Activated effector memory CD4-positive, alpha-beta T cell treated with anti-CD3 and anti-CD28 coated beads, Interleukin-2, amount 50 U/mL, for 16 hours (primary cell): ENCODE results near the gene SORT1.
"Not testable (repeated sequence)": the region's sequence is repeated elsewhere in the genome, so short reads cannot be mapped to it uniquely, and the experiment has no call there.

Source experiments
- DNase-seq: peaks from one replicate; pipeline ENCODE4 v3.0.0-alpha.2; 2020

SORT1 gene

DNA sequence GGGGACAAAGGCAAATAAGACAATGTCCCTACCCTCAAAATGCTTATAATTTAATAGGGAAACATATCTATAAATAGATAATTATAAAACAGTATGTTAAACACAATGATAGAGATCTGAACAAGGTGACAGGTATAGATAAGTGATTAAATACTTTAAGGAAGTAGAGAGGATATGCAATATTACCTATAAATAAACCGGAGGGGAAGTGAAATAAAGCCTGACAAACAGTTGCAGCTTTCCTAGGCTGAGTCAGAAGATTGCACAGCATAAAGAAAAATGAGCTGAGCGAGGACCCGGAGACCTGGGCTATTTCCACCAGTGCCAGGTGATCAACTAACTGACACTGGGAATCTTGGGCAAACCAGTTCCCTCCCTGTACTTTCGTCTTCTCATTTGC lies 103.2 kb downstream of the SORT1 start:
- DNase-seq: no peak

DNA sequence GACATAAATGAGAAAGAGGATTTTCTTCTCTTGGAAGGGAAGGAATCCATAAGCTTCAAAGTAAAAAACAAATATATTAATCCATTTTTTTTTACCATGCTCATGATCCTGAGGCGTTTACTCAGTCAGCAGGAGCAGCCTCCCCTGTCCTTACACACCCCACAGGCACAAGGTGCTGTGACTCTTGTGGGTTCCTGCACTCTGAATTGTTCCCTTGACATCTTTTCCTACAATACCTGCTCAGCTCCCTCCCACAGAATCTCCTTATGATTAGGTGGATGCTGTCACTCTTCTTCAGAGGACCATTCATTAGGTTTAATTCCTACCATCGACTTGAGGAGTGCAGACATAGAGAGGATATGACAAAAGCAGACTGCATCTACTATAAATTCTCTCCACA lies 104.7 kb downstream of the SORT1 start:
- DNase-seq: no peak

DNA sequence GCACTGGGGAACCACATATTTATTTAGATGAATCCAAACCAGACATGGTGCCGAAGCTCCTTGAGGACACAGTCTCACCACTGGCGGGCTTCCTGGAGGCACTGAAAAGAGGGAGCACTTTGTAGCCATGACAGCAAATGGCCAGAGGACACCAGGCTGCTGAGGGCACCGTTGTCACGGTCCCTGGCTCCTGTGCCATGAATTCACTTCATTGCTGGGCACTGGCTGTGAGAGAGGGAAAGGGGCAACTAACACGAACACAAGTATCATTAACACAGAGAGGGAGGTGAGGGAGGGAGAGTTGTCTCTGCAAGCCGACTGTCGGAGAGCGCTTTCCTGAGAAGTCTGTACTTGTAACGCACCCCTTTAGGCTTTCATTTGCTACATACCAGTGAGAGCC lies 105.4 kb downstream of the SORT1 start:
- no peak for DNase-seq

DNA sequence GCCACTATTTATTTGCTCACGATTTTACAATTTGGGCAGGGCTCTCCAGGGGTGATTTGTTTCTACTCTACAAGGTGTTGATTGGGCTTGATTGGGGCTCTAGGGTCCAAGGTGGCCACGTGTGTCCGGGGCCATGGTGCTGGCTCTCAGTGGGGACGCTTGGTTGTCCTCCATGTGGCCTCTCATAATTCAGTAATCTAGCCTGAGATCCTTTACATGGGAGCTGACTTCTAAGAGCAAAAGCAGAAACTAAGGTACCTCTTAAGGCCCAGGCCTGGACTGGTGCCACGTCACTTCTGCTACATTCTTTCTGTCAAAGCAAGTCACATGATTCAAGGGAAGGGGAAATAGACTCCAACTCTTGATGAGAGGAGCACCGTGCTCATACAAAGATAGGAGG lies 106.7 kb downstream of the SORT1 start:
- DNase-seq: no peak

DNA sequence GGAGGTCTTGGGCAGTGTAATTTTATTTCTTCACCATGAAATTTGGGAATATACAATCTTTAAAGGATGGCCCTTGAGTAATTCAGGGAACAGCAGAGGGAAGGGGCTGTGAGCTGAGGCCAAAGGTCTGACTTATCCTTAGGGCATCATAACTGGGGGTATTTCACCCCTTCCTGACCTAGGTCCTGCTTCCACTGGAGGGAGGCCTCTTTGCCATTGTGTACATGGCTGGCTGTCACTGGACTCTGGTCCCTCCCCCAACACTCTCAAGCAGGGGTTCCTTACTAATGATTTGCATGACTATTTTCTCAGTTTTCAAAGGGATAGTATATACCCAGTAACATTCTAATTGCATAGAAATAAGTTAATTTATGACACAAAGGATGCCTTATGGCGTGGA lies 107.6 kb downstream of the SORT1 start:
- no peak for DNase-seq

DNA sequence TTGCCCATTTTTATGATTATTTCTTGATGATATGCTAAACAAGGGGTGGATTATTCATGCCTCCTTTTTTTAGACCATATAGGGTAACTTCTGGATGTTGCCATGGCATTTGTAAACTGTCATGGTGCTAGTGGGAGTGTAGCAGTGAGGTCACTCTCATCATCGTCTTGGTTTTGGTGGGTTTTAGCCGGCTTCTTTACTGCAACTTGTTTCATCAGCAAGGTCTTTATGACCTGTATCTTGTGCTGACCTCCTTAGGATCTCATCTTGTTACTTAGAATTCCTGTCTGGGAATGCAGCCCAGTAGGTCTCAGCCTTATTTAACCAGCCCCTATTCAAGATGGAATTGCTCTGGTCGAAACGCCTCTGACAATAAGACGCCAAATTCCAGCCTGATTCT lies 111.0 kb downstream of the SORT1 start:
- DNase-seq: not testable (repeated sequence)

DNA sequence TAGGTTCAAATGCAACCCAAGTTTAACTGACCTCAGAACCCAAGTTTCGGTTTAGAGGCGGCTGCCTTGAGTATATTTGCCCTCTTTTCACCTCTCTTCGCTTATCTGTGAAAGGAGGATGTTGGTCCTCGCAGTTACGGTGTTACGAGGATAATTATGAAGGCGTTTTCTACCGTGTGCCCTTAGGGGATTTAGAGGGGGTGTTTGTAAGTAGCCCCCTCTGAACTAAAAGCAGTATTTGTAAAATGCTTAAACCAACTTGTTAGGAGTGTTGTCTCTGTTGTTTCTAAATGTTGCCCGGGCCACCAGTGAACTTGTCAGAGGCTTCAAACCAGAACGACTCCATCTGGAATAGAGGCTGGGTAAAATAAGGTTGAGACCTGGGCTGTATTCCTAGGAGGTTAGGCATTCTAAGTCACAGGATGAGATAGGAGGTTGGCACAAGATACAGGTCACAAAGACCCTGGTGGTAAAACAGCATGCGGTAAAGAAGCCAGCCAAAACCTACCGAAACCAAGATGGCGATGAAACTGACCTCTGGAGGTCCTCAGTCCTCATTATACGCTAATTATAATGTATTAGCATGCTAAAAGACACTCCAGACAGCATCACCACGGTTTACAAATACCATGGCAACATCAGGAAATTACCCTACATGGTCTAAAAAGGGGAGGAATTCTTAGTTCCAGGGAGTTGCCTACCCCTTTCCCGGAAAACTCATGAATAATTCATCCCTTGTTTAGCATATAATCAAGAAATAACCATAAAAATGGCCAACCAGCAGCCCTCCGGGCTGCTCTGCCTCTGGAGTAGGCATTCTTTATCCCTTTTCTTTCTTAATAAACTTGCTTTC lies 113.7 kb downstream of the SORT1 start:
- DNase-seq: no peak

DNA sequence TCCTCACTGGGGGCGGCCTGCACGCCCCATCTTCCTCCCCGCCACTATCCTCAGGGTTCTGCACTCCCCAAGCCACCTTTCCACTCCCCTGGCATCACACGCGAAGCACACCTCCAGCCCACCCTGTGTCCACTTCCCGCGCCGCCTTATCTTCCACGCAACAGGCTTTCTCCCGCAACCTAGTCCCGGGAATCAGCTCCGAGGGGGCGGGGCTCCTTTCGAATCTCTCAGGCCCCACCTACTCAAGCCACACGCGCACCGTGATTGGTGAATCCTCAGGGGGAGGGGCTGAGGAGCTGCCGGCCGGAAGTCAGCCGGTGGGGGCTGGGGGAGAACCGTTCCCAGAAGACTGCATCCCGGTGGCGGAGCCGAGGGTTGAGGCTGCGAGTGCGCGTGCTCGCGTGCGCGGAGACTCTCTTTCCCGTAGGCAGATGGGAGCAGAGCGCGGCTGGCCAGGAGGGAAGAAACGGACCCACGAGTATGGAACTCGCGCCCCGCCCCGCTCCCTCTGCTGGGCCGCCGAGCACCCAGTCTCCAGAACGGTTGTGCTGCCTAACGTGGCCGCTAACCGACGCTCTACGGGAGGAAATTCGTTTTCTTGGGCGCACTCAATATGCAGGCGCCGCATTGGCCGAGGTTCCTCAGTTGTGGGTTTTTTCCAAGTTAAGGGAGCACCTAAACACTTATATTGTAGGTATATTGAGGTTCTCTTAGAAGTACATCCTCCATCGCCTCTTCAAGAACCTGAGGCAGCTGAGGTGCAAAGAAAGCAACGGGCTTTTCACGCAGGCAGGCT lies 114.6 kb downstream of the SORT1 start, which contains the start of gene PSRC1:
Gene PSRC1, minus strand, starts transcription at position 194 of the 796 bp plus-strand sequence.
- peak; percentile 97 for DNase-seq

DNA sequence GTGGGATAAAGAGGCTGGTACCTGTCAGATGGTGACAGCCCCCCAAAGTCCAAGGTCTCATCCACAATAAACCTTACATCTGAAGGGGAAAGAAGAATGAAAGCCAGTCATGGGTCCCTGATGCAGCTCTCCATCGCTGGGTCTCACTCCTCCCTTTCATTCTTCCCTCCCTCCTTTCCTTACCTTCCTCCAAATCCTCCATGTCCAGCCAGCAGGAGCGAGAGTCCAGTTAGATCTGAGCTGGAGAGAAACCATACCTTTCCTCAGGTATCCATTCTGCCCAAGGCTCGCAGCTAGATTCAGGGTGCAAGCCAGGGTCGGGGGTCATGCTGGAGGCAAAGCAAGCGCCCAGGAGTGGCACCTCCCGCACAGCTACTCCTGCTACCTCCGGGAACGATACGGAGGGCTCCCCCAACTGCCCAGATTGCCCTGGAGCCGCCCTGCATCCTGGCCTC lies 115.2 kb downstream of the SORT1 start:
- DNase-seq: no peak

DNA sequence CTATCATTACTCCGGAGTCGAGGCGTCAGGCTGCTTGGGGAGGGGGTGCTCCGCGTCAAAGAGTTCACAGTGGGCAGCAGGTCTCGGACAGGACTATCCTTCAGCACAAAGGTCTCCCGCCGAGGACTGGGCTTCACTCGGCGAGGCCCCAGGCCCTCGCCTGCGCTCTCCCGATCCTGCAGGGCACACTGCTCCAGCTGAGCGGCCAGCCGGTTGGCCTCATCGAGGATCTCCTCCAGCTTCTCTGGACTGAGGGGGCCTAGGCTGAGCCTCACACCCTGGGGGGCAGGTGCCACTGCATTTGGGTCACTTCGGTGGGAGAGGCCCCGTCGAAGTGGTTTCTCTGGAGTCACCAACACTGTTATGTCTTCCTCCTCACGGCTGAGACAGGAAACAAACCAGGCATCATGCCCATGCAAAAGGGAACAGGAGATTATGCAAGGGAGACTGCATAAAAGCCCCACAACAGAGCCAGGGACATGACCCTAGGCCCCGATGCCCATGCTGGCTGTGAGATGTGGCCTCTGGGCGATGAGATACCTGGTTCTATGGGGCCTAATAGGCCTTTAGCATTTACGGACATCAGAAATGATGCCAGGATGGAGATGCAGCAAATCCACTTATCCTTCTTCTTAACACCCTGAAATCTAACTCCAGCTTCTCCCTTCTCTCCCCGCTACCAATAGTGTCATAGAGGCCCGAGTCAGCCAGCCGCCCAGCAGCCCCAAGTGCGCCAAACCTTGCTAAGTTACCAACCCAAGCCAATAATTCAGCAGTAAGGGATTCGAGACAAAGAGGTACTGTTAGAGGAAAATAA lies 115.8 kb downstream of the SORT1 start:
- DNase-seq: no peak

DNA sequence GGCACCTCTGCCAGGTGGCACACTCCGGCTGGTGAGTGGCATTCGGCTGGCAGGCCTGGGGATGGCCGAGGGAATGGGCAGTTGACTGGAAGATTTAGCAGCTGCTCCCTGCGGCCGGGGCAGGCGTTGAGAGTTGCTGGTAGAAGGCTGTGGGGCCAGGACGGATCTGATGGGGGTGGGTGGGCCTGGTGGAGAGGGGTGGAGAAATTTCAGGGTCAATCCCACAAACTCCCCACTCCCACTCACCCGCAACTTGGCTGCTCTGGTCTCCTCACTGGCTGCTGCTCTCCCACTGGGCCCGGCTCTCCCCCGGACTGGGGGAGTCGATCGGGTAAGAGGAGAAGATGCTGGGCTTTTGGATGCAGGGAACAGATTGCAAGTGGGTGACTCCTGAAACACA lies 116.9 kb downstream of the SORT1 start:
- no peak for DNase-seq

DNA sequence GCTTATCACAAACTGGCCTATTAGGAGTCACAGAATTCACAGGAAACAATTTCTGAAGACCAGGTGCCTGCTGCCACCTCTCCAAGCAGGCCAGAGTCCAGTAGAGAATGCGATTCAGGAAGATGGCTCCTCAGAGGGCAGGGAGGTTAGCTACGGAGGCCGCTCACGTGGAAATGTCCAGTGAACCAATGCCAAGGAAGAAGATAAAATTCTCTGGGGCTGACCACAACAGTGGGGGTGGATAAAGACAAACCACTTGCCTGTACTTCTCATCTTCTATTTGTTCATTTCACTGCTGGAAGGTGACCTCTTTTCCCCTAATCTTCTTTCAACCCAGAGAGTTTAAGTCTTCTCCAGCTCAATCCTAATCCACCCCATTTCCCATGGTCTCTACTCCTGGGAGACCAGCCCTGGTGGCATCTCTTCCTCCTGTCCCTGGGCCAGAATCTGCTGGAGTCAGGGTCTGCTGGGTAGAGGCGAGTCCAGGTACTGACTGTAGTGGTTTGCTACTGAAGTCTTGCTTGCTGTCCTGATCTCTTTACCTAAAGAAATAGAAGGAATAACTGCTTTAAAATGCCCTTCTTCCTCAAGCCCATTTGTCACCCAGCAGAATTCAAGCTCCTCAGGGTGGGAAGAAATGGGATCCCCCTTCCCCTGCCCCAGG lies 118.0 kb downstream of the SORT1 start:
- DNase-seq: no peak

DNA sequence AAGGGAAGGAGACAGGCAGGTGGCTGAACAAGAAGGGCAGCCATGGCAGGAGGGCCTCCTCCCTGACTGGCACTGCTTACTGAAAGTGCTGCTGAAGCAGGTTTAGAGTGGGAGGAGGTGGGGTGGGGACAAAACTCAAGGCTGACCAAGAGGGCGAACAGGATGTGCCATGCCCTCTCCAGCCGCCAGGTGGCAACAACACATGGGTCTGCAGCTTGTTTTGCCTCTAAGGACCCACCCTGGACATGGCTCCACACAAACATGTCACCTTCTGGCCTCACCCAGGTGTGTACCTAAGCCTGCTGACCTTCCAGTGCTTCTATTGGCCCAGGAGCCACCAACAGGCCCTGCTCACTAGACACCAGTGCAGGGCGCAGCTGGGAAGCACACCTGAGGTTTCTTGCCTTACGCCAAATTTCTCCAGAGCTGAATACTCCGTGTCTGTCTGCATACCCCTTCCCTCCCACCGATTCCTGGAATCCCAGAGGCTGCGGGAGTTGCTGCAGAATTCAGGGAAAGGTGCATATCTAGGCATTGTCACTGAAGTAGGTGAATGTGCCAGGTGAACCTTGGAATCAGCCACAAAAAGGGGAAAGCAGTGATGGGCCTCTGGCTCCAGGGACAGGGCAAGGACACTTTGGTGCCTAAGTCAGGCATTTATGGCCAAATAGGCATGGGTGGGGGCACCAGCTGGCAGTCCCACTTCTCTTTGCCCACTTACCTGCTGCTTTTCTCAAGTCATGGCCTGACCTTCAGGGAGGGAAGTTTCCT lies 120.1 kb downstream of the SORT1 start:
- DNase-seq: peak; percentile 87

DNA sequence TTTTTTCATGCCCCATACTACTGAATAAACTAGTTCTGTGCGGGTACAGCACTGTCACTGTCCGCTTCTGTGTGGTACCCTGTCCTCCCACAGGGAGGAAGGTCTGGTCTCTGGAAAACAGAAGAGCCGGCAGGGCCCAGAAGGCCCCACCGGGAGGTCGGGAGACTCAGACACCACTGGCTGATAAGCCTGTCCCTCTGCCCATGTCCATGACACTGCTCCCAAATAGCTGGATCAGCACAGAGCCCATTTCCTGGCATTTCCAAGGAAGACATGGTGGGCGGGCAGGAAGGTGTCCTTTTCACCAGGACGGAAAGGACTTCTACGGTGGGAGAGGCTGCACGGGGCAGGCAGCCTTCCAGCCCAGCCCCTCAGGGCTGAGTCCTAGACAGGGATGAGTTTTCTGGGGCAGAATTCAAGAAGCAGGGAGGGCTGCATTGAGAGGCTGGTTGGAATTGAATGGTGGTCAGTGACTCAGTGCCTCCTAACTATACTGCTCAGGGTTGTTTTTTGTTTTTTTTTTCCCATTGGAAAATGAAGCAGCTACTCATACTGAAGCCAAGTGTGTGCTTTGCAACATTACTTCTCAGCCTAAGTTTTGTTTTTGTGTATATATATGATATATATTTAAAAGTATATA lies 121.9 kb downstream of the SORT1 start:
- peak; percentile 51 for DNase-seq

DNA sequence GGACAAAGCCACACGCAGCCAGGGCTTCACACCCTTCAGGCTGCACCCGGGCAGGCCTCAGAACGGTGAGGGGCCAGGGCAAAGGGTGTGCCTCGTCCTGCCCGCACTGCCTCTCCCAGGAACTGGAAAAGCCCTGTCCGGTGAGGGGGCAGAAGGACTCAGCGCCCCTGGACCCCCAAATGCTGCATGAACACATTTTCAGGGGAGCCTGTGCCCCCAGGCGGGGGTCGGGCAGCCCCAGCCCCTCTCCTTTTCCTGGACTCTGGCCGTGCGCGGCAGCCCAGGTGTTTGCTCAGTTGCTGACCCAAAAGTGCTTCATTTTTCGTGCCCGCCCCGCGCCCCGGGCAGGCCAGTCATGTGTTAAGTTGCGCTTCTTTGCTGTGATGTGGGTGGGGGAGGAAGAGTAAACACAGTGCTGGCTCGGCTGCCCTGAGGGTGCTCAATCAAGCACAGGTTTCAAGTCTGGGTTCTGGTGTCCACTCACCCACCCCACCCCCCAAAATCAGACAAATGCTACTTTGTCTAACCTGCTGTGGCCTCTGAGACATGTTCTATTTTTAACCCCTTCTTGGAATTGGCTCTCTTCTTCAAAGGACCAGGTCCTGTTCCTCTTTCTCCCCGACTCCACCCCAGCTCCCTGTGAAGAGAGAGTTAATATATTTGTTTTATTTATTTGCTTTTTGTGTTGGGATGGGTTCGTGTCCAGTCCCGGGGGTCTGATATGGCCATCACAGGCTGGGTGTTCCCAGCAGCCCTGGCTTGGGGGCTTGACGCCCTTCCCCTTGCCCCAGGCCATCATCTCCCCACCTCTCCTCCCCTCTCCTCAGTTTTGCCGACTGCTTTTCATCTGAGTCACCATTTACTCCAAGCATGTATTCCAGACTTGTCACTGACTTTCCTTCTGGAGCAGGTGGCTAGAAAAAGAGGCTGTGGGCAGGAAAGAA lies 122.9 kb downstream of the SORT1 start:
- peak; percentile 46 for DNase-seq

DNA sequence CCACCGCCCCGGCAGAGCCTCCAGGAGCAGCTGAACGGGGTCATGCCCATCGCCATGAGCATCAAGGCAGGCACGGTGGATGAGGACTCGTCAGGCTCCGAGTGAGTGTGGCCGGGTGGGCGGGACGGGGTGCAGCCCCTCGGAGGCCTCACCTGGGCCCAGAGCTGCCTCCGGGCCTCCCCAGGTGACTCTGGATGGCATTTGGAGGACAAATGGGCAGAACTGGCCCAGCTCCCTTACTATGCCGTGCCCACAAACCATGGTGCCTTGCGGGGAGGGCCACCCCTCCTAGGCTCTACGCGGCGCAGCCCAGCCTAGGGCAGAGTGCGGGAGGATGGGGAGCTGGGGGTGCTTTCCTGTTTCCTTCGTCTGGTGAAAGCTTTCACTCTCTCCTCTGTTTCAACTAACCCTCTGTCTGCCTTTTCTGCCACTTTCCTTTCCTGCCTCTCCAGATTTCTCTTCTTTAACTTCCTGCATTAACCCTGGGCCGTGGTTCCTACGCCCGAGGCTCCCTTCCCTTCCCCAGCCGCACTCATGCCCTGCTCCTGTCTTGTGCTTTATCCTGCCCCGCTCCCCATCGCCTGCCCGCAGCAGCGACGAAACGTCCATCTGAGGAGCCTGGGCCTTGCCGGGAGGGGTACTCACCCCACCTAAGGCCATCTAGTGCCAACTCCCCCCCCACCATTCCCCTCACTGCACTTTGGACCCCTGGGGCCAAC lies 124.0 kb downstream of the SORT1 start:
- DNase-seq: peak; percentile 41

DNA sequence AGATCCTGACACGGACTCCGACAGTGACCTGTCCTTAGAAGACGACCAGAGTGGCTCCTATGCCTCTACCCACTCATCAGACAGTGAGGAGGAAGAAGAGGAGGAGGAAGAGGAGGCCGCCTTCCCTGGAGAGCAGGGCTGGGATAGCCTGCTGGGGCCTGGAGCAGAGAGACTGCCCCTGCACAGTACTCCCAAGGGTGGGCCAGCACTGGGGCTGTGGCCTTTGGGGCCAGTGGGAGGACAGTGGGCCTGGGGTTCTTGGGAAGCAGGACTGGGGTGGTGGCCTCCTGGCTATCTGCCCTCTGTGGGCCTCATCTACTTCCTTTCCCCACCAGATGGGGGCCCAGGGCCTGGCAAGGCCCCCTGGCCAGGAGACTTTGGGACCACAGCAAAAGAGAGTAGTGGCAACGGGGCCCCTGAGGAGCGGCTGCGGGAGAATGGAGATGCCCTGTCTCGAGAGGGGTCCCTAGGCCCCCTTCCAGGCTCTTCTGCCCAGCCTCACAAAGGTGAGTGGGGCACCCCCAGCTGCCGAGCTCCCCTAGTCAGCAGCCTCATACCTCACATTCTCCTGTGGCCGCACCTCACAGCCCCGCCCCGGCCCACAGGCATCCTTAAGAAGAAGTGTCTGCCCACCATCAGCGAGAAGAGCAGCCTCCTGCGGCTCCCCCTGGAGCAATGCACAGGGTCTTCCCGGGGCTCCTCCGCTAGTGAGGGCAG lies 124.7 kb downstream of the SORT1 start:
- peak; percentile 46 for DNase-seq

DNA sequence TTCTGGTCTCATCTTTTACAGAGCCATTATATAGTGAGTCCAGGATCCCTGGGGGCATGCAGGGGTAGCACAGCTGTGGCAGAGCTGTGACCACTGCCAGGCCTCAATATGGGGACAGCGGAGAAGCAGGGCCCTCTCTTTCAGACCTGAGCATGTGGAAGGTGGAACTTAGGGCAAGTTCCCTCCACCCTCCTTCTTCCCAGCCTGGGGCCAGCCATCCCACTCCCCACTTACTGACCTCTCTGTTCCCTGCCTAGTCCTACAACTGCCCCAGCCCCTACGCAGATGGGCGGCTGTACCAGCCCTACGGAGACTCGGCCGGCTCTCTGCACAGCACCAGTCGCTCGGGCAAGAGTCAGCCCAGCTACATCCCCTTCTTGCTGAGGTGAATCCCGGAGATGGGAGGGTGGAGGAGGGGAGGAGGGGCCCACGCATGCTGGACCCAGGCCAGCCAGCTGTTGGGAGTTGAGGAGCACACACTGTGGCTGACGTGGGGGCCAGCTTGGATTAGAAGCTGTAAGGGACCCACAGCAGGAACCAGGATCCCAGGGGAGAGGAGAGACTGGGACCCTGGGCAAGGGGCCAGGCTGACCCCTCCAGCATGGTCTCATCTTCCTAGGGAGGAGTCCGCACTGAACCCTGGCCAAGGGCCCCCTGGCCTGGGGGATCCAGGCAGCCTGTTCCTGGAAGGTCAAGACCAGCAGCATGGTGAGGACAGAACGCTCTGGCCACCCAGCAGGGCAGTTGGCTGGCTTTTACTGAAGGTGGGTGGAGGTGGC lies 125.5 kb downstream of the SORT1 start:
- no peak for DNase-seq
